ENCODE measurements around the gene PIK3R5.

The PIK3R5 gene

DNA sequence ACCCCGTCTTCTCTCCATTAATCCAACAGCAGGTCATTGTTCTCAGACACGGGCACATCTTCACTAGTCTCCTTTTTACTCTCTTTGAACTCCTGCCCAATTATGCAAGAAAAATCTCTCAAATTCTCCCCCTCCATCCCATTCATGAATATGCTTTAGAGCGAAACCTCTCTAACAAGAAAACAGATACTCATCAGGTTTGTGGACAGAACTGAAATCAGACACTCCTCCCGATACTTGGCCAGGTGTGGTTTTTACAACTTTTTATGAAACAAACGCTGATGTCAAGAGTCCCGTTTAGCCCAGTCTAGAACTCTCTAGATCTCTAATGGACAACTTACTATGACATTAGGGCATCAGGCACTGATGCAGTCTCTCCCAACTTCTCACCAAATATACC lies 40.9 kb downstream of the PIK3R5 start:
- DNase-seq (ENCODE audit: low read depth in 3 of 3) = no peak

DNA sequence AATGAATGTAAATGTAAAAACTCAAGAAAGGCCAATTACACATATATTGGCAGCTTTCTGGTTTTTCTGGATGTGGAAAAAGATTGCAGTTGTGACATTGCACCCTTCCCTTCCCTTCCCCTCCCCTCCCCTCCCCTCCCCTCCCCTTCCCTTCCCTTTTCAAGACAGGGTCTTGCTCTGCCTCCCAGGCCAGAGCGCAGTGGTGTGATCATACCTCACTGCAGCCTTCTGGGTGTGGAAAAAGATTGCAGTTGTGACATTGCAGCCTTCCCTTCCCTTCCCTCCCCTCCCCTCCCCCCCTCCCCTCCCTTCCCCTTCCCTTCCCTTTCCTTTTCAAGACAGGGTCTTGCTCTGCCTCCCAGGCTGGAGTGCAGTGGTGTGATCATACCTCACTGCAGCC lies 41.7 kb downstream of the PIK3R5 start:
- no peak for DNase-seq (ENCODE audit: low read depth in 3 of 3)

DNA sequence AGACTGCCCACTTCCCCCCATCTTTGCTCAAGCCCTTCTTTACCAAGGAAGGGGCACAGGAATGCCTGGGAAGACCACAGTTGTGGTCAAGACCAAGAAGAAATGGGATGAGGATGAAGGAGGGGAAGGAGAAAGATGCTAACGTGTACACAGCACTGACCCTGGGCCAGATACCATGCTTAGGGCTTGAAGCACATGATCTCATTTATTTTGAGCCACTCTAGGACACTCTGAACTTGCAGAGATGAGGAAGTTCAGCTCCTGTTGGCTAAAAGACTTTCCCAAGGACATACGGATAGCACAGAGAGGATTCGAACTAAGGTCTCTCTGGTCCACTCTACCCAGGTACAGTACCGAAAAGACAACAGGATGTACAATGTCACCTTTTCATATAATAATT lies 42.6 kb downstream of the PIK3R5 start:
- DNase-seq (ENCODE audit: low read depth in 3 of 3) = no peak

DNA sequence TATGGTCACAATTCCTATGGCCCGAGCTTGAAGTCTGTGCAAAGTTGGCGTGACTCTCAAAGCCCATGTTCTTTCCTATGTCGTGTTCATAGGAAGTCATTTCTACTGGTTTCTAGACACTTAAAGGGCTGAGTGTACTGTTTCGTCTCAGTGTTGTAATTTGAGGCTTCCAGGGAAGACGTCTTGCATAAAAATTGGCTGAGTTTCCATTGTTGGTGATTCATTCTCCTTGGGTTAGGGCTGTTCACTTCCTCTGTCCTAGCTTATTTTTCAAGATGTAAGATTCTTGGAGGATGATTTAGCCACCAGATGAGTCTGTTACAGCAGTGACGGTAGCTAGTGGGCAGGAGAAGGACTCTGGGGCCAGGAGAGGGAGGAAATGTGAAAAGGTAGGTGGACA lies 43.1 kb downstream of the PIK3R5 start:
- no peak for DNase-seq (ENCODE audit: low read depth in 3 of 3)

DNA sequence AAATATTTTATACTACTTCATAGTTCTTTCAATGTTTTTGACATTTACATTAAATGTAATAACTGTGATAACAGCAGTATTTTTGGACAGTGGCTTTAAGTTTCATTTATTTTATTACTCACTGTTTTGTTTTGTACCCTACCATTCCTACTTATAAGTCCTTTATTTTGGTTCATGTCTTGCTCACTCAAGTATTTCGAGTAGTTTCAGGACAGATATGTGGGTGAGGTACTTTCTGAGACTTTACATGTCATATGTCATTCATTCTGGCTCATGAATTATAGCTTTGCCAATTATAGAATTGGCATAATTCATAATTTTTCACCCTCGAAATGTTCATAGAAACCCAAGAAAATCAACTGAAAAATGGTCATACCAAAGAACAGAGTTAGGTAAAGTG lies 44.4 kb downstream of the PIK3R5 start:
- DNase-seq (ENCODE audit: low read depth in 3 of 3) = no peak

DNA sequence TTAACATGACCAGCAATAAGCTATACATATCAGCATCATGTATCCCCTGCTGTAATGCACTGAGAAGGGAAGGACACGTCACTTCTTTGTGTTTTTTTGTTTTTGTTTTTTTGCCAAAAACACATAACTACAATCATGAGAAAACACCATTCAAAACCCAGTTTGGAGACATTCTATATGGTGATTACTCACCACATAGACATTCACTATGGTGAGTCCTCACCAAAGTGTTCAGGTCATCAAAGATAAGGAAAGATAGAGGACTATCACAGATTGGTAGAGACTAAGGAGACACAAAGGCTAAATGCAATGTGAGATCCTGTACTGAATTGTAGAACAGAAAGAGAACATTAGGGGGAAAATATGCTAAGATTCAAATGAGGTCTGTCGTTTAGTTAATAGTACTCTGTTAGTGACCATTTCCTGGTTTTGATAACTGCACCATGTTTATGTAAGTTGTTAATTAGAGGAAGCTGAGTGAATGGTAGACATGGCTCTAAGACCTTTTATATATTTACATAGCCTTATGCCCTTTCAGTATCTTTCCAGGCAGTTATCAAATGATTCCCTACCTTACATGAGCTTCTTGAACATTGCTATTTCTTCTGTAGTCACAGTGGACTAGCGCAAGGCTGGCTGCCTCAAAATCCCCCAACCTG lies 46.6 kb downstream of the PIK3R5 start:
- no peak for DNase-seq (ENCODE audit: low read depth in 3 of 3)

DNA sequence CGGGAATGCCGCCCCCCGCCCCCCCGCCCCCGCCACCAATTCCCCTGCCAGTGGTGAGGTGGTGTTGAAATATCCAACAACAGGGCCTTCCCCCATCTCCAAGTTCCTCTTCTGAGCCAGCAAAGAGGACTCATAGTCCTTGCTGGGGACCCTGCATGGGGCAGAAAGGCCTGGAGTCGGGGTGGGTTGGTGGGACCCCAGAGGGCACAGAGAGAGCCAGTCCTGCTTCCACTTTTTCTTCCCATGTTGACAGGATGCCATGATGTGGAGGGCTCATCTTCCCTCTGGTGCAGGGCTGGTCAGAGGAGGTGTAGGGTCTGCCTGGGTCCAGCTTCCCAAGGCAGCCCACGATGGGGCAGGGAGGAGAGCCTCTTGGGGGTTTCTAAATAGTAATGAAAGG lies 49.0 kb downstream of the PIK3R5 start:
- DNase-seq (ENCODE audit: low read depth in 3 of 3) = no peak

DNA sequence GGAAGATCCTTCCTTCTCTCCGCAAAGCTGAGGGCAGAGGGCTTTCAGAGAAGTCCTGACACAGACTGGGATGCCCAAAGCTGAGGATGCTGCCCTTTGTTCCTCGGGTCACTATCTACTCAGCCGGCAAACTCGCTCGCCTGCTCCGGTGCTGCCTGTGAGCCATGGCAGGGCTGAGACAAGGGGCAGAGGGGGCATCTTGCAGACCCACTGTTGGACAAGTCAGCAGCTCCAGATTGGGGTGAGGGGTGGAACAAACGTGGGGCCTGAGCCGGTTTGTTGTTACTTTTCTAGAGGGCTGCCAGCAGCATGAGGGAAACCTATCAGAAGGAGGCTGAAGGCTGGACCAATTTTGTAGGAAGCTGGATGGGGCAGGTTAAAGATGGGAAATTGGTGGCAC lies 51.0 kb downstream of the PIK3R5 start:
- DNase-seq (ENCODE audit: low read depth in 3 of 3) = no peak

DNA sequence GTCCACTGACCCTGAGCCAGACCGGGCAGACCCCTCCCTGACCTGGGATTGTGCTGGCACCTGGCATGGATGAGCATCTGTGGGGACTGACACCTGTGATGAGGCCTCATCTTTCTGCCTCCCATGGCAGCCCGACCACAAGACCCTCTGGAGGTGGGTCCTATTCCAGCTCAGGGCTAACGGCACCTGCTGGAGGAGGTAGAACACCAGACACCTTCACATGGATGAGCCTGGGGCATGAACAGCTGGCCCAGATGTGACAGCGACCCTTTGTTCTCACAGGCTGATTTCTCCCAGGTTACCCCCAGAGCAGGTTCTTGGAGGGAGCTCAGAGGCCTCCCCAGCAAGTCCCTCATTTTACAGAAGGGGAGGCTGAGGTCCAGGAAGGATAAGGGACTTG lies 51.6 kb downstream of the PIK3R5 start:
- no peak for DNase-seq (ENCODE audit: low read depth in 3 of 3)

DNA sequence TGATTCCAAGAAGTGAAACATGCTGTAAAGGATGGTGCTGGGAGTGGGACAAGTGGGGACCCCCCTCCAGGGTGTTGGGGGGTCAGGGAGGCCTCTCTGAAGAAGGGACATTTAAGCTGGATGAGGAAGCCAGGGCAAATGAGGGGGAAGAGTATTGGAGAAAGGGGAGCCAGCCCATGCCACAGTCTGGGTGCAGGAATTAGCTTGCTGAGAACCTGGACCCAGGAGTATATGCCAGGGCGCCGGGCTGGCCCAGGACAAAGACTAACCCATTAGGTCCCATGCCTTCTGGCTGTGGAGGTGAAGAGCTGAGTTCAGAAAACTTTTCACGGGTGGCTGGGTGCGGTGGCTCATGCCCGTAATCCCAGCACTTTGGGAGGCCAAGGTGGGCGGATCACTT lies 52.4 kb downstream of the PIK3R5 start:
- no peak for DNase-seq (ENCODE audit: low read depth in 3 of 3)

DNA sequence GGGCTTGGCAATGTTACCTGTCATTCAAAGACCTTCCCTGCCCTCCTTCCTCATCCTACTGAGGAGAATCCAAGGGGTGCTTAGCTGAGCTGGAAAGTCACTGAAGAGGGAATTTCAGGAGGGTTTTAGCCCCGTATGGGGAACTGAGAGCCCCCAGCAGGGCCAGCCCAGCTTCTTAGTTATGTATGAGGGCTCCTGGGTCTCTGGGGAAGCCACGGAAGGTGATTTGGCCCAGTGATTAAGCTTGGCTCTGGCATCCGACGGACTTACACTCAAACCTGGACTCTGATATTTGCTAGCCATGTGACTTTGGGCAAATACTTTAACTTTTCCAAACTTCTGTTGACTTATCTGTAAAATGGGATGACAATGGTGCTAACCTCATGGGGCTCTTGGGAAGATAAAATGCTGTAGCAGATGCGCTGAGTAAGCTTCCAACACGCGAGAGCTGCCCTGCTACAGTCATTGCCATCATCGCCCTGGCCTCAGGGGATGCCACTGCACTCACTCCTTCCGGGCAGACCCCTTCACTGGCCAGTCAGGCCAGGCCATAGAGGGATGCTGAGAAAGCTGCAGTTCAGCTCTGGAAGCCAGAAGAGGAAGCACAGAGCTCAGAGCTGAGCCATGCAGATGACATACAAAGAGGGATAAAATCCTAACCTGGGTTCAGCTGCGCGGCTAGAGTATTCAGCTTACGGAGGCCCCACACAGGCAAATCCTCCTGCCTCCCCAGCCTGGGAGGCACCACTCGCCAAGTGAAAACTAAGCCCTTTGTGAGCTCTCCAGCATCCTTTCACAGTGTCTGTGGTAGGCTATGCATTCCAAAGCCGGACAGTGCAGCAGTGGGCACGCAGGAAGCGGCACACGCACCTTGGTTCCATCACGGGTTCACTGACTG lies 53.2 kb downstream of the PIK3R5 start:
- DNase-seq (ENCODE audit: low read depth in 3 of 3) = no peak

DNA sequence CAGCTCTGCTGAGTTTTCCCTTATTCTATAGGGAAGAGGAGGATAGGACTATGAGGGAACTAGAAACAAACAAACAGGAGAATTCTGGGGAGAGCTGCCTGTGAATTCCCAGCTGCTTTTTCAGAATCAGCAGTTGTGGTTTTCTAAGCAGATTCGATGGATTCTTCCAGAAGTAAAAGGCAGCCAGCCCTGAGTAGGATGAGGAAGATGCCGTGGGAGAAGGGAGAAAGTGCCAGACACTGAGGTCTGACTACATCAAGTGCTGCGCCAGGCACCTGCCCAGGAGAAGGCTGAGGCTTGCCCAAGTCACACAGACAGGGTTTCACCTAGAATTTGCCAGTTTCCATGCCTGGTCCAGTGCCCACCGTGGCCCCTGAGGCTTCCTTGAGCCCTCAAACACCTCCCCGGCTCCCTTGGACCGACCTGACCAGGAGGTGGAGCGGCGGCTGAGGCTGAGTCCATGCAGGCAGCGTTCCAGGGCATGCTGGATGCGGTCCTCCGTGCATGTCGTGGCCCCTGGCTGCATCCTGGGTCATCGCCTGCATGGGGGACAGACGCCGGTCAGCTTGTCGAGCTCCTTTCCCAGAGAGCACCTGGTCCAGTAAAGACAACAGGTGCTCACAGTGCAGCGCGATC lies 54.4 kb downstream of the PIK3R5 start:
- DNase-seq (ENCODE audit: low read depth in 3 of 3) = no peak

DNA sequence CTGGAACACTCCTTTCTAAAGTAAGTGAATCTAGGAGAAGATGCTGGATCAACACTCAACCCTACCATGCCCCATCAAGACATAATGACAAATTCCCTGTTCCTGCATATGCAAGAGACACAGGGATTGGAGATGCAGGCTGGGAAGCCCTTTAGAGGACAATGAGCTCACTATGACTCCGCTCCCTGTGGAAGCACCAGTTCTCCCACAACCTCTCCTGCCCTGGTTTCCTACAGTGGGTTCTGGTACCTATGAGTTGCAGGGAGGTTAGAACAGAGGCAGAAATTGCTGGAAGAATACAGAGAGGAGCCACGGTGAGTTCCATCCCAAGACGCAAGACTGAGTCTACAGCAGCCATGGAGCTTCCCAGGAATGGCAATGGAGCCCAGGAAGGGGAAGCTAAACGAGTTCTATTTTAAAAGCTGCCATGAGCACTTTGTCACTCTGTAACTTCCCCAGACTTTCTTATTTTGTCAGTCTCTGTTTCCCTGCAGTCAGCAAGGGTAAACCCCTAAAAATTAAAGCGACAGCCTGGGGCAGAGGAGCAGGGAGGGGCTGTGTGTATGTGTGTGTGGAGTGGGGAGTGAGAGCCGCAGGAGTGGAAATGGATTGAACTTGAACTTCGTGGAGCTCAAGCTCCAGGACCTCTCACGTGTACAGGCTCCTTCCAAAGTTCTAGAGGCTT lies 55.8 kb downstream of the PIK3R5 start:
- no peak for DNase-seq (ENCODE audit: low read depth in 3 of 3)

DNA sequence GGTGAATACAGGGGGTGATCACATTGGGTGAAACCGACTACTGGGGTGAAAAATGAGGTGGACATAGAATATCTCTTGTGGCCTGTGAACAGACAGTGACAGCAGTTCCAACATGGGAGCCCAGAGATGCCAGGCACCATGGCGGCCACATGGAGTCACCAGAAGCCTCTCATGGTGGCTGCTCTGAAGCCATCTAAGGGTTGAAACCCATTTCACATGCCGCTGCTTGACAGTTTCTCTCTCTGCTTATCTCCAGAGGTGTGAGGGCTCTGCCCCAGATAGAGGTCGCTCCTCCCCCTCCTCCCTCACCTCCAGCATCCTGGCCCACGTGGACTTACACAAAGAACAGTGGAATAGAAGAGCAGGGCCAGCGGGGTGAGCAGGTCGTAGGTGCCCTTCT lies 60.2 kb downstream of the PIK3R5 start:
- no peak for DNase-seq (ENCODE audit: low read depth in 3 of 3)

DNA sequence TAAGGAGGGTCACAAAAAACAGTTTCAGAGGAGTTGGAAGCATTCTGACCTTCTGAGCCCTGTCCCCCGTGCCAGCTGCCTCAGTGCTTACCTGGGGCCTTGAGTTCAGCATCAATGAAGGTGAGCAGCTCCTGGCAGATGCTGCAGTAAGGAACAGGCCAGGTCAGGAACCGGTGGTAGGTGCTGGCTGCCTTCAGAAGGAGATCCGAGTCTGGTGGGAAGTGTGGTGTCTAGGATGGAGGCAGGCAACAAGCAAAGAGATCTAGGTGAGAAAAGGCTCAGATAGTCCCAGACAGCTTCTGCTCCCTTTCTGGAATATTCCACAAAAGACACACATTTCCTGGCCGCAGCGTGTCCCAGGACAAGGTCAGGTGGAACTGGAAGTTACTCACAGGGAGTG lies 60.8 kb downstream of the PIK3R5 start:
- no peak for DNase-seq (ENCODE audit: low read depth in 3 of 3)

DNA sequence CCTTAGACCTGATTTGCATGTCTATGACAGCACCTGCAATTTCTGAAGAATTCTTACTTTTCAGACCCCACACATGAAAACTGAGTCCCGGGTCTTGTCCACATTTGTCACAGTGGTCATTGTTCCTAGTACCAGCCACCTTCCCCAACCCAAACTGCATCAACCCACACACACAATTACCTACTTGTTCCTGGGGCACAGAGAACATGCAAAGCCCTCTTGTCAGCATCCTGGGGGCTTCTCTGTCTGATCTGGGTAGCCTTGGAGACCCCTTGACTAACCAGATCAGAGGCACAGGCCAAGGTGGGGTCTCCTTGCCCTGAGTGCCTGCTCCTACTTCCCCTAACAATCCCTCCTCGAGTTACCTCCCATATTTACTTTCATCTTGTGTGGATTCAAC lies 61.3 kb downstream of the PIK3R5 start:
- DNase-seq (ENCODE audit: low read depth in 3 of 3) = no peak

DNA sequence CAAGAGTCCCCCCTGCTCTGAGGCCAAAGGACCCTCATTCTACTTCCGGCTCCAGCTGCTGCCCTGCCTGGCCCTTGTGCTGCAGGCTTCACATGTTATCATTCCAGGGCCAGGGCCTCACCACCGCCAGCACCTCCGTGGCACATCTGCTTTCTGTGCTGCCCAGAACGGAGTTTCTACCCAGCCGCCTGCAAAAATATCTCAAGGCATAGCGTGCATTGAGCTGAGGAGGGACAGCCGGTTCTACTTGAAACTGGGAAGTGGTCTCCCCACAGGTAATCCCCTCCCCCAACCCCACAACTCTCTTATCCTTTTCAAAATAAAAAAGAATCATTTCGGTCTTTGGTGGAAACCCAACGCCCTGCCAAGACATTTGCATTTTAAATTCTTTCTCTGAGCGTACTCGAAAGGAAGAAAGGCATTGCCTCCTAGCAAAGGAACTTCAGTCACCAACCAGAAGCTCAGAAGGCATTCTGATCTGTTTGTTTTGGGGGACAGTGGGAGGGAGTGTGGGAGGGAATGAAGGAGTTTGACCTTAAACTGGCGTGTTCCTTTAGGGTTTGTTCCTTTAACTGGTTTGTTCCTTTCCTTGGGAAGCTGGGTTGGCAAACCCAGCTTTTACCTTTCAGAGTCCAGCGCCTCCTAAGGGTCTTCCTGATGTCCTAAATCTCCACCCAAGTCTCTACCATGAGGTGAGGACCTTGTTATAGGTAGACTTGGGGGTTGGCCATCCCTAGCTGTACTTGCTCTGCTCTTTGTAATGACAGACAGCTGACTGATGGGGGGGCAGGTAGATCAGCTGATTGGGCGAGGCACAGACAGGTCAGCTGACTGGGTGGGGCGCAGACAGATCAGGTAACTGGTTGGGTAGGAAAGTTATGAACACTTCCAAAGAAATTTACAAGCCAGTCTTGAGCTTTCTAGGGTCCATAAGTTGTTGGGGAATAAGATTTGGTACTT lies 64.6 kb downstream of the PIK3R5 start:
- no peak for DNase-seq (ENCODE audit: low read depth in 3 of 3)

DNA sequence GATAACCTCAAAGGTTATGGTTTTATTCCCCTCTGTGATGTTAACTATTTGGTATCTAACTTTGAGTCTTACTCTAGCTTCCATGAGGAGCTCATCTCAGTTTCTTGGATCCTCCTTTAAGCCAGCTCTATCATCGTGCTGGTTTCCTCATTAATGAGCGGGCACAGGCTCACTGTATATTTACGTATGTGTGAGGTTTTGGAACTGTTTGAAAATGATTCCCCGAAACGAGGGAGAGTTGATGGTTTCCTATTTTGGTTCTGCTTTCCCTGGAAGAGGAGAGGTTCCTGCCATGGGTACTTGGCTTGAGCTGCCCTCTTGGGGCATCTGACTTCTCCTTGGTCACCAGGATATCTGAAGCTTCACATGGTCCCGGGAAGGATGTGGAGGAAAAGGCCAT lies 65.3 kb downstream of the PIK3R5 start:
- no peak for DNase-seq (ENCODE audit: low read depth in 3 of 3)

DNA sequence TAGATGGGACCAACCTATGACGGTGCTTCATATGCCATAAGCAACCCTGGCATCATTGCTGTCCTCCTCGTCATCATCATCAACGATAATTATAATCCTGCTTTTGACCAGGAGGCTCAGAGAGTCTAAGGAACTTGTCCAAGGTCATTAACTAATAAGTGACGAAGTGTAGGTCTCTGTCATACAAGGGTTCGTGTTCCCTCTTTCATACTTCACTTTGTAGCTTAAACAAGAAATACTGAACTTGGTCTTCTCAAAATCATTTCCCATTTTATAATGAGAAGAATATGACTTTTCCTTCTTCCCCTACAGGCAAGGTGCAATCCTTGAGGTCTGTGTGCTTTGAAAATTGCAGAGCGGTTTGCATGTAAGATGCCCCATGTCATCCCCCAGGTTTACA lies 66.9 kb downstream of the PIK3R5 start:
- DNase-seq (ENCODE audit: low read depth in 3 of 3) = no peak

DNA sequence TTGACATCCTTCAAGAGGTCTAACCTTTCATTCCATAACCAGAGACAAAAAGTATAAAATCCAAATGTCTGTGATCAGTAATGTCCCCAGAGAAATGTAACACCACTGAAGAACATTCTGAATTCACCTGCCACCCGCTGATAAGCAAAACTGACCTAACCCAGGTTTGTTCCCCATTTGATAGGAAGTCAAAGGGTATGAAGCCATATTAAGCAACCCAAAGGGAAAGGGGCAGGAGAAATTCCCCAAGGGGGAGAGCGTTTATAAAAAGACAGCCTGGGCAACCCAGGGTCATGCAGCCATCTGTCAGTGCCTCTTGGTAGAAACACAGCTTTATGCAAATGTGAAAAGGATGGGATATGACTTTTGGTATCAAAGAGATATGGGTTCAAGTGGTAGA lies 67.4 kb downstream of the PIK3R5 start:
- no peak for DNase-seq (ENCODE audit: low read depth in 3 of 3)
